ENCODE data around the gene HMGN3.

DNA sequence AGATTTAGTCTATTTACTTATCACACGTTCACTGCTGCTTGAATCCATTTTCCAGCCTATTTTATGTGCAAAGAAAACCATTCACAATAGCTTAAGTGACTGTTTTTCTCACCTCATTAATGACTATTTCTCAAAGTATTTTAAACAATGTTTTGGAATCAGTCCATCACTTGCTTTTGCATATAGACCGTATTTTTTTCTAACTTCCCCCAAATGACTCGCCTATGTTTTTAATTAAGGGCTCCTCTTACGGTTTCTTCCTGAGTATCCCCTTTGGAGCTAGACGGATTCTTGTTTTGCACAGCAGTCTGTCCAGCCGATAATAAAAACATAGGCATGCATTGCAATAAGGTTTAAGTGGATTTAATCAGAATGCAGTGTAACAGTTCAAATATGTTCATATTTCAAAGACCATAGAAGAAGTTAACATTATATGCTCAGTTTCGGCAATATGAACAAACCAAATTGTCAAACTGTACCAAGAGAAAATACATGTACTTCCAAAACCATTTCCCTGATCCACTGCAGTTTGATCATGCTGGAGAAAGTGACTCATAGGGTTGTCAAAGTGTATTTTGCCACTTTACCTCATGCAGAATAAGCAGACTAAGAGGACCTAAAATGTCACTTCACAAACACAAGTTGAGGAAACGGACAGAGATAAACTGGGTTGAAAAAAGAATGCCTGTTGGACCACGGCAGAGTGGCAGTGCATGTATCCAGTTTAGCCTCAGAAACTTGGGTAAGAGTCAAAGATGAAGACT is 66.4 kb downstream of the HMGN3 start:
- TF ChIP-seq RAD21 (IDR thresholded peaks at IDR 0.05; ENCODE audit: low read length) (no peak), SIN3A (IDR thresholded peaks at IDR 0.05; ENCODE audit: borderline replicate concordance, low read depth, low read length) (no peak), USF2 (IDR thresholded peaks at IDR 0.05; ENCODE audit: borderline replicate concordance, low read depth, low read length) (no peak), CTCF (IDR thresholded peaks at IDR 0.05) (no peak), JUND (IDR thresholded peaks at IDR 0.05) (no peak), TCF12 (IDR thresholded peaks at IDR 0.05) (no peak), CHD2 (IDR thresholded peaks at IDR 0.05; ENCODE audit: low read length, partially characterized antibody) (no peak), RXRA (IDR thresholded peaks at IDR 0.05; ENCODE audit: borderline replicate concordance, low read depth) (no peak), POLR2AphosphoS5 (IDR thresholded peaks at IDR 0.05; ENCODE audit: low read depth, low read length) (no peak), GABPA (IDR thresholded peaks at IDR 0.05; ENCODE audit: low read depth) (no peak)
- TF ChIP-seq, protein P1, sequence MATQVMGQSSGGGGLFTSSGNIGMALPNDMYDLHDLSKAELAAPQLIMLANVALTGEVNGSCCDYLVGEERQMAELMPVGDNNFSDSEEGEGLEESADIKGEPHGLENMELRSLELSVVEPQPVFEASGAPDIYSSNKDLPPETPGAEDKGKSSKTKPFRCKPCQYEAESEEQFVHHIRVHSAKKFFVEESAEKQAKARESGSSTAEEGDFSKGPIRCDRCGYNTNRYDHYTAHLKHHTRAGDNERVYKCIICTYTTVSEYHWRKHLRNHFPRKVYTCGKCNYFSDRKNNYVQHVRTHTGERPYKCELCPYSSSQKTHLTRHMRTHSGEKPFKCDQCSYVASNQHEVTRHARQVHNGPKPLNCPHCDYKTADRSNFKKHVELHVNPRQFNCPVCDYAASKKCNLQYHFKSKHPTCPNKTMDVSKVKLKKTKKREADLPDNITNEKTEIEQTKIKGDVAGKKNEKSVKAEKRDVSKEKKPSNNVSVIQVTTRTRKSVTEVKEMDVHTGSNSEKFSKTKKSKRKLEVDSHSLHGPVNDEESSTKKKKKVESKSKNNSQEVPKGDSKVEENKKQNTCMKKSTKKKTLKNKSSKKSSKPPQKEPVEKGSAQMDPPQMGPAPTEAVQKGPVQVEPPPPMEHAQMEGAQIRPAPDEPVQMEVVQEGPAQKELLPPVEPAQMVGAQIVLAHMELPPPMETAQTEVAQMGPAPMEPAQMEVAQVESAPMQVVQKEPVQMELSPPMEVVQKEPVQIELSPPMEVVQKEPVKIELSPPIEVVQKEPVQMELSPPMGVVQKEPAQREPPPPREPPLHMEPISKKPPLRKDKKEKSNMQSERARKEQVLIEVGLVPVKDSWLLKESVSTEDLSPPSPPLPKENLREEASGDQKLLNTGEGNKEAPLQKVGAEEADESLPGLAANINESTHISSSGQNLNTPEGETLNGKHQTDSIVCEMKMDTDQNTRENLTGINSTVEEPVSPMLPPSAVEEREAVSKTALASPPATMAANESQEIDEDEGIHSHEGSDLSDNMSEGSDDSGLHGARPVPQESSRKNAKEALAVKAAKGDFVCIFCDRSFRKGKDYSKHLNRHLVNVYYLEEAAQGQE (IDR thresholded peaks at IDR 0.05; ENCODE audit: low read depth, low read length): no peak
